Cerebellar nuclear complex (tissue), 1 donor: ENCODE data around the gene COL6A5.
"Not testable (repeated sequence)": the region's sequence is repeated elsewhere in the genome, so short reads cannot be mapped to it uniquely, and the experiment has no call there.

Experiments
- DNase-seq, 2 experiments: peaks; one replicate each; lab custom pipeline; 2025; lab: John Stamatoyannopoulos, UW

Gene COL6A5

GRCh38 chr3:130389743-130390478 is 44.4 kb downstream of the COL6A5 start:
- DNase-seq: no peak

- no peak for DNase-seq
Measured at GRCh38 chr3:130392266-130392665, 46.8 kb downstream of the COL6A5 start.

GRCh38 chr3:130393594-130393993 is 48.1 kb downstream of the COL6A5 start:
- DNase-seq: no peak

GRCh38 chr3:130395331-130395730 is 49.9 kb downstream of the COL6A5 start:
- no peak for DNase-seq

GRCh38 chr3:130395916-130396315 is 50.4 kb downstream of the COL6A5 start:
- no peak for DNase-seq

GRCh38 chr3:130404401-130404800 is 58.9 kb downstream of the COL6A5 start:
- DNase-seq: no peak

- DNase-seq: no peak
Measured at GRCh38 chr3:130405956-130406355, 60.5 kb downstream of the COL6A5 start.

- not testable (repeated sequence) for DNase-seq
Measured at GRCh38 chr3:130408253-130408652, 62.8 kb downstream of the COL6A5 start.

GRCh38 chr3:130411320-130411719 is 65.8 kb downstream of the COL6A5 start:
- DNase-seq: no peak

GRCh38 chr3:130412991-130413560 is 67.6 kb downstream of the COL6A5 start:
- no peak for DNase-seq

GRCh38 chr3:130414457-130414856 is 69.0 kb downstream of the COL6A5 start:
- DNase-seq: no peak

- DNase-seq: no peak
Measured at GRCh38 chr3:130420466-130420865, 75.0 kb downstream of the COL6A5 start.

GRCh38 chr3:130423064-130423463 is 77.6 kb downstream of the COL6A5 start:
- DNase-seq: no peak

- DNase-seq: no peak
Measured at GRCh38 chr3:130424837-130425236, 79.4 kb downstream of the COL6A5 start.

GRCh38 chr3:130425484-130425883 is 80.0 kb downstream of the COL6A5 start:
- no peak for DNase-seq

- no peak for DNase-seq
Measured at GRCh38 chr3:130426206-130426605, 80.7 kb downstream of the COL6A5 start.

- no peak for DNase-seq
Measured at GRCh38 chr3:130428871-130429712, 83.6 kb downstream of the COL6A5 start.

- no peak for DNase-seq
Measured at GRCh38 chr3:130429713-130430023, 84.2 kb downstream of the COL6A5 start.

GRCh38 chr3:130430266-130430665 is 84.8 kb downstream of the COL6A5 start:
- DNase-seq: no peak

GRCh38 chr3:130432086-130432485 is 86.6 kb downstream of the COL6A5 start:
- not testable (repeated sequence) for DNase-seq

GRCh38 chr3:130433306-130433705 is 87.8 kb downstream of the COL6A5 start:
- DNase-seq: no peak

- no peak for DNase-seq
Measured at GRCh38 chr3:130442284-130442683, 96.8 kb downstream of the COL6A5 start.

GRCh38 chr3:130446840-130447239 is 101.4 kb downstream of the COL6A5 start:
- DNase-seq: not testable (repeated sequence)
